Measurements from ENCODE around the gene DOCK2. TPM values are rescaled to one million over a fixed set of nuclear protein-coding genes. Genes with fewer than 3 reads are reported as not detected.

DOCK2 gene
- total and polyA plus RNA-seq, 2 donors (not counting 1 experiment from before 2014, with no cell fraction given), result 112 to 330 TPM

GRCh38 chr5:169979871-169980270 lies 342.8 kb downstream of the DOCK2 start:
- Mint-ChIP-seq H3K4me1 (peaks cover 7% of the 10 kb centered on the region), H3K27me3 (no peaks in the 10 kb centered on the region), H3K27ac (no peak overlapping the region), H3K4me3 (no peak overlapping the region), H3K9me3 (ENCODE audit: insufficient read depth) (no peaks in the 10 kb centered on the region)
- H3K36me3 ChIP-seq (replicated peaks in 1 of 2; ENCODE audit: control extremely low read depth in 1 of 2, control insufficient read depth in 1 of 2, extremely low read depth in 1 of 2, insufficient read depth in 2 of 2, low read length in 1 of 2), result peaks cover 7 to 40% of the 10 kb centered on the region in 2 experiments
- no peaks in the 10 kb centered on the region for H3K27me3 ChIP-seq (replicated peaks in 1 of 4; ENCODE audit: control extremely low read depth in 1 of 4, control insufficient read depth in 3 of 4, insufficient read depth in 4 of 4, low read length in 3 of 4)
- intact Hi-C loops (cut with micrococcal nuclease), result no loop called here
- H3K27ac ChIP-seq (ENCODE audit: low read length in 2 of 2), result no peak overlapping the region
- H3K4me3 ChIP-seq (ENCODE audit: control extremely low read depth in 1 of 5, extremely low read depth in 1 of 5, insufficient read depth in 1 of 5, low read depth in 2 of 5, low read length in 4 of 5), result no peak overlapping the region
- ChIA-PET POLR2A (no interaction called here), CTCF (interaction anchor here (1.3 to 2.1 kb wide), 2 partner anchors 9 to 278 kb away, joined by 5 to 7 read pairs; no protein-coding TSS in a partner anchor)
- H2AFZ ChIP-seq (ENCODE audit: insufficient read depth, low read depth, low read length, poor library complexity, severe bottlenecking), result no peak overlapping the region
- no peak overlapping the region for H3K4me2 ChIP-seq (replicated peaks; ENCODE audit: low read depth, low read length, poor library complexity, severe bottlenecking)
- ATAC-seq (ENCODE audit: low read depth), result no peak
- WGBS (ENCODE audit: insufficient coverage), result 86% methylated on average over 2 of the region's 3 CpGs
- H4K20me1 ChIP-seq (ENCODE audit: control insufficient read depth, insufficient read depth, low read length, poor library complexity, severe bottlenecking), result peaks cover 8% of the 10 kb centered on the region
- H3K79me2 ChIP-seq (ENCODE audit: control insufficient read depth, insufficient read depth, low read length), result no peaks in the 10 kb centered on the region
- H3K9ac ChIP-seq (ENCODE audit: low read length), result no peak overlapping the region
- H3K4me1 ChIP-seq (ENCODE audit: control insufficient read depth in 2 of 2, insufficient read depth in 2 of 2, low read length in 2 of 2), result no peaks in the 10 kb centered on the region
- TF ChIP-seq CTCF (IDR thresholded peaks at IDR 0.05) (no peak), EZH2 (IDR thresholded peaks at IDR 0.05; ENCODE audit: borderline replicate concordance, insufficient read depth, low read depth, low read length, poor library complexity, severe bottlenecking) (no peak)
- DNase-seq, result no peak
- no peaks in the 10 kb centered on the region for H3K9me3 ChIP-seq (ENCODE audit: control extremely low read depth in 1 of 3, control insufficient read depth in 2 of 3, insufficient read depth in 1 of 3, low read length in 2 of 3)

GRCh38 chr5:169980418-169981053 lies 343.5 kb downstream of the DOCK2 start, which contains the start of gene INSYN2B:
INSYN2B (minus strand) TSS chr5:169980495; CDS start chr5:169883898, 96,597 bp downstream.
- intact Hi-C loops (cut with micrococcal nuclease), result no loop called here
- ChIA-PET POLR2A (no interaction called here), CTCF (interaction anchor here (0.7 to 2.1 kb wide), 3 partner anchors 9 to 279 kb away, joined by 3 to 7 read pairs (median 5); no protein-coding TSS in a partner anchor)
- Mint-ChIP-seq H3K9me3 (ENCODE audit: insufficient read depth) (no peaks in the 10 kb centered on the region), H3K4me3 (no peak within 1 kb of the TSS), H3K4me1 (peaks cover 7% of the 10 kb centered on the region), H3K27ac (no peak within 1 kb of the TSS), H3K27me3 (no peaks in the 10 kb centered on the region)
- Histone ChIP-seq H4K20me1 (ENCODE audit: control insufficient read depth, insufficient read depth, low read length, poor library complexity, severe bottlenecking) (peaks cover 5% of the 10 kb centered on the region), H3K4me1 (ENCODE audit: control insufficient read depth in 2 of 2, insufficient read depth in 2 of 2, low read length in 2 of 2) (no peaks in the 10 kb centered on the region), H3K4me3 (ENCODE audit: control extremely low read depth in 1 of 5, extremely low read depth in 1 of 5, insufficient read depth in 1 of 5, low read depth in 2 of 5, low read length in 4 of 5) (no peak within 1 kb of the TSS), H3K27ac (ENCODE audit: low read length in 2 of 2) (no peak within 1 kb of the TSS), H3K9ac (ENCODE audit: low read length) (no peak within 1 kb of the TSS), H3K36me3 (replicated peaks in 1 of 2; ENCODE audit: control extremely low read depth in 1 of 2, control insufficient read depth in 1 of 2, extremely low read depth in 1 of 2, insufficient read depth in 2 of 2, low read length in 1 of 2) (peaks cover 7 to 40% of the 10 kb centered on the region in 2 experiments), H3K27me3 (replicated peaks in 1 of 4; ENCODE audit: control extremely low read depth in 1 of 4, control insufficient read depth in 3 of 4, insufficient read depth in 4 of 4, low read length in 3 of 4) (no peaks in the 10 kb centered on the region), H3K9me3 (ENCODE audit: control extremely low read depth in 1 of 3, control insufficient read depth in 2 of 3, insufficient read depth in 1 of 3, low read length in 2 of 3) (no peaks in the 10 kb centered on the region), H3K79me2 (ENCODE audit: control insufficient read depth, insufficient read depth, low read length) (no peaks in the 10 kb centered on the region), H3K4me2 (replicated peaks; ENCODE audit: low read depth, low read length, poor library complexity, severe bottlenecking) (no peak within 1 kb of the TSS), H2AFZ (ENCODE audit: insufficient read depth, low read depth, low read length, poor library complexity, severe bottlenecking) (no peak within 1 kb of the TSS)
- ATAC-seq (ENCODE audit: low read depth) (no peak), DNase-seq (peak; percentile 12)
- WGBS (ENCODE audit: insufficient coverage), result 96% methylated on average over 4 of the region's 11 CpGs
- TF ChIP-seq EZH2 (IDR thresholded peaks at IDR 0.05; ENCODE audit: borderline replicate concordance, insufficient read depth, low read depth, low read length, poor library complexity, severe bottlenecking) (no peak), CTCF (IDR thresholded peaks at IDR 0.05) (peak; percentile 49)
